ENCODE measurements around the gene HPCAL1. TPM values are rescaled to one million over a fixed set of nuclear protein-coding genes. Genes with fewer than 3 reads are reported as not detected.

Gene HPCAL1
- total RNA-seq, 2 donors from 2014 or later, result 64.5 to 85.7 TPM

- no peaks in the 10 kb centered on the region for H3K9me3 ChIP-seq
- TF ChIP-seq CTCF (IDR thresholded peaks at IDR 0.05), result no peak
- intact Hi-C loops (cut with DNase I), result no loop called here
Observed at GRCh38 chr2:10274983-10275802, 27.5 kb upstream of the HPCAL1 start.

GRCh38 chr2:10276481-10277292 is 26.0 kb upstream of the HPCAL1 start:
- no peak for TF ChIP-seq CTCF (IDR thresholded peaks at IDR 0.05)
- Histone ChIP-seq H3K4me1 (no peaks in the 10 kb centered on the region), H3K9ac (ENCODE audit: low read depth in 2 of 2, low read length in 2 of 2) (no peak overlapping the region), H3K4me3 (no peak overlapping the region), H3K27me3 (no peaks in the 10 kb centered on the region), H3K36me3 (no peaks in the 10 kb centered on the region), H3K9me3 (no peaks in the 10 kb centered on the region), H3K27ac (no peak overlapping the region)
- DNase-seq, result no peak
- intact Hi-C loops (cut with DNase I), result no loop called here

More at GRCh38 chr2:10274983-10275802, 27.5 kb upstream of the HPCAL1 start:
- Histone ChIP-seq H3K27me3 (no peaks in the 10 kb centered on the region), H3K27ac (no peak overlapping the region), H3K4me3 (no peak overlapping the region), H3K4me1 (peaks cover 4% of the 10 kb centered on the region), H3K36me3 (no peaks in the 10 kb centered on the region), H3K9ac (ENCODE audit: low read depth in 2 of 2, low read length in 2 of 2) (no peak overlapping the region)
- no peak for DNase-seq

GRCh38 chr2:10277293-10278028 is 25.2 kb upstream of the HPCAL1 start:
- no peaks in the 10 kb centered on the region for H3K4me1 ChIP-seq
- H3K9ac ChIP-seq (ENCODE audit: low read depth in 2 of 2, low read length in 2 of 2), result no peak overlapping the region
- intact Hi-C loops (cut with DNase I), result no loop called here
- no peaks in the 10 kb centered on the region for H3K9me3 ChIP-seq
- no peaks in the 10 kb centered on the region for H3K36me3 ChIP-seq
- TF ChIP-seq CTCF (IDR thresholded peaks at IDR 0.05), result no peak
- DNase-seq, result no peak
- H3K27me3 ChIP-seq, result no peaks in the 10 kb centered on the region
- no peak overlapping the region for H3K4me3 ChIP-seq
- H3K27ac ChIP-seq, result no peak overlapping the region

- DNase-seq, result peak; percentile 42
- Histone ChIP-seq H3K4me1 (no peaks in the 10 kb centered on the region), H3K9ac (ENCODE audit: low read depth in 2 of 2, low read length in 2 of 2) (no peak overlapping the region), H3K27me3 (no peaks in the 10 kb centered on the region), H3K9me3 (no peaks in the 10 kb centered on the region), H3K27ac (no peak overlapping the region), H3K4me3 (no peak overlapping the region), H3K36me3 (no peaks in the 10 kb centered on the region)
- TF ChIP-seq CTCF (IDR thresholded peaks at IDR 0.05), result no peak
- intact Hi-C loops (cut with DNase I), result no loop called here
Observed at GRCh38 chr2:10278029-10278762, 24.5 kb upstream of the HPCAL1 start.
